HG03103 (cell line): ENCODE data around the gene GIMAP1.

Experiments
- ATAC-seq: cut with Tn5 transposase; IDR thresholded peaks from one replicate; pipeline ENCODE4 v1.9.1; 2021; ENCODE audit warnings: low read depth; ENCODE audit not compliant: unreplicated experiment

Gene GIMAP1

DNA sequence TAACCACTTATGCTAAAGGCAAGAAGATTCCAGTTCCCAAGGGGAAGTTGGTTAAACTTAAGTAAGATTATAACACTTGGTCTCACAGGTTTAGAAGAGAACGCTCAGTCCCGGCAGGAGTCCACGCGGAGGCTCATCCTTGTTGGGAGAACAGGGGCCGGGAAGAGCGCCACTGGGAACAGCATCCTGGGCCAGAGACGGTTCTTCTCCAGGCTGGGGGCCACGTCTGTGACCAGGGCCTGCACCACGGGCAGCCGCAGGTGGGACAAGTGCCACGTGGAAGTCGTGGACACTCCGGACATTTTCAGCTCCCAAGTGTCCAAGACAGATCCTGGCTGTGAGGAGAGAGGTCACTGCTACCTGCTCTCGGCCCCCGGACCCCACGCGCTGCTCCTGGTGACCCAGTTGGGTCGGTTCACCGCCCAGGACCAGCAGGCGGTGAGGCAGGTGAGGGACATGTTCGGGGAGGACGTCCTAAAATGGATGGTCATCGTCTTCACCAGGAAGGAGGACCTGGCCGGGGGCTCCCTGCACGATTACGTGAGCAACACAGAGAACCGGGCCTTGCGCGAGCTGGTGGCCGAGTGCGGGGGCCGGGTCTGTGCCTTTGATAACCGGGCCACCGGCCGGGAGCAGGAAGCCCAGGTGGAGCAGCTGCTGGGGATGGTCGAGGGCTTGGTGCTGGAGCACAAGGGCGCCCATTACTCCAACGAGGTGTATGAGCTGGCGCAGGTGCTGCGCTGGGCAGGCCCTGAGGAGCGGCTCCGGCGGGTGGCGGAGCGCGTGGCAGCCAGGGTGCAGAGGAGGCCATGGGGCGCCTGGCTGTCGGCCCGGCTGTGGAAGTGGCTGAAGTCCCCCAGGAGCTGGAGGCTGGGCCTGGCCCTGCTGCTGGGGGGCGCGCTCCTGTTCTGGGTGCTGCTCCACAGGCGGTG, 3.8 kb downstream of the GIMAP1 start:
- no peak for ATAC-seq

DNA sequence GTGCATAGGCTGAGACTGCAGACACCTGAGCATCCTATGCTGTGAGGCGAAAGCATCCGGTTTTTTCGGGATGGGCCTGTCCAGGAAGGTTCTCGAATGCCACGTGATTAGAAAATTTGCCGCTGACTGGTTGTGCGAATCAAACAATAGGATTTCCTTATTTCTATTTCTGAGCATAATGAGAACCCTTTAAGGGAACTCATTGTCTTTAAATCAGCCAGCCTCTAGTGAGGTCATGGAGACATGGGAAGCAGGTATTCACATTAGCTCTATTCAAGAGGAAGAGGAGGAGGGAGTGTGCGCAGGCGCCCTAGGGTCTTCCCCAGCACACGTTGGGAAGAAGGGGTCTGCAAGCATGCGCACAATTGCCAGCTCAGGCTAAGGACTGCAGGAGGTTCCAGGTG, 5.6 kb downstream of the GIMAP1 start:
- no peak for ATAC-seq

DNA sequence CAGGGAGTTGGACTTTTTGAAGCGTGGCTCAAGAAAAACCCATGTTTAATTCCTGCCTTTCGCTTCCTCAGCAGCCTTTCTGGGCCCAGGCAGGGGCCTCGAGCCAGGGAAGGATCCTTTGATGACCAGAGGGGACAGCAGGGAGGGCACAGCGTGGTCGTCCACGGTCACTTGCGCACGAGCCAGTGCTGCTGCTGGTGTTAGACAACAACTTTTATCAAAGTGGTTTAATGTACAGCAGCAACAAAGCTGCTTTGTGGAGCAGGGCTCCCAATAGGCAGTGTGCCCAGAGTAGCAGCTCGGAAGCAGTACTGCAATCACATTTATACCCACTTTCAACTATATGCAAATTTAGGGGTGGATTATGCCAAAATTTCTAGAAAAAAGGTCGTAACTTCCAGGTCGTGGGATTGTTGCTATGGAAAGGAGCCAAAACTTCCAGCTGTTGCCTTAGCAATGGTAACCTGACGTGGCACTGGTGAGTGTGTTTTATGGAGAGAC, 6.1 kb downstream of the GIMAP1 start:
- no peak for ATAC-seq

DNA sequence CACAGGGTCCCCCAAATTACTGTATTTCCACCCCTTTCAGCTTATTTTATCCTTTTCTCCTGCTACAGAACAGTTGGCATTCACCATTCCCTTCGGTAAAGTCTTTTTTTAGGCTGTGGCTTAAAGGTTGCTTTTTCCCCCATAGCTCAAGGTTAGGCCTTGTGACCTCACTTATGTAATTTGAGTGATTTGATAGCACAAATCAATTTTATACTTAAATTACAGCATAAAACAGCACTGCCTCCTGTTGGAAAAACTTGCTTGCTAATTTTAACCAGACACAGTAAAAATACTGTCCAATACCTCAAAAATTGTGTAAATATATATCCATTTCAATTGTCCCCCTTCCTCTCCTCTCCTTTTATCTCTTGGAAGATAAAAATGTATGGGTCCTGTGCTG, 7.1 kb downstream of the GIMAP1 start:
- no peak for ATAC-seq

DNA sequence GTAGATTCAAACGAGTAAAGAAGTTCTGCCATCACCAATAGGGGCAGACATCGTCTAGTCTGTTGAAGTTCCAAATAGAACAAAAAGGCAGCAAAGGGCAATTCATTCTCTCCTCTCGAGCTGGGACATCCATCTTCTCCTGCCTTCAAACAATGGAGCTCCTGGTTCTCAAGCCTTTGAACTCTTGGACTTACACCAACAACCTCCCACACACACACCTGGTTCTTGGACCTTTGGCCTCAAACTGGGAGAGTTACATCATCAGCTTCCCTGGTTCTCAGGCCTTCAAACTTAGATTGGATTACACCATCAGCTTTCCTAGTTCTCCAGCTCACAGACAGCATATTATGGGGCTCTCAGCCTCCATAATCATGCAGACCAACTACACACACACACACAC, 11.0 kb downstream of the GIMAP1 start:
- ATAC-seq, result no peak

DNA sequence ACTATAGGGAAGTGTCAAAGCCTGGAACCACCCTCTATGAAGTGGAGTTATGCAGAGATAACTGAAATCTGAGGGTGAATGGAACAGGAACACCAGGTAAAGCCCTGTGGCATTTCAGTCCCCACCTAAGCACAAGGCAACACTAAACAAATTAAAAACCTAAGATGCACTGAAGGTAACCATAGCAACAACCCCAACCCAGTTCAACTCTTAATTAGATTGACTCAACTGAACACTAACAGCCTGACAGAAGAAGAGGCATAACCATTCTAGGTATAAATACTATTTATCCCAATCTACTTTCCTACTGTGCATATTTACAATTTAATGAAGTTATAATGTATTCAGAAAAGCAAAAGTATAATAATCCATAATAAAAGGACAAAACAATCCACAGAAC, 11.6 kb downstream of the GIMAP1 start:
- ATAC-seq, result no peak

DNA sequence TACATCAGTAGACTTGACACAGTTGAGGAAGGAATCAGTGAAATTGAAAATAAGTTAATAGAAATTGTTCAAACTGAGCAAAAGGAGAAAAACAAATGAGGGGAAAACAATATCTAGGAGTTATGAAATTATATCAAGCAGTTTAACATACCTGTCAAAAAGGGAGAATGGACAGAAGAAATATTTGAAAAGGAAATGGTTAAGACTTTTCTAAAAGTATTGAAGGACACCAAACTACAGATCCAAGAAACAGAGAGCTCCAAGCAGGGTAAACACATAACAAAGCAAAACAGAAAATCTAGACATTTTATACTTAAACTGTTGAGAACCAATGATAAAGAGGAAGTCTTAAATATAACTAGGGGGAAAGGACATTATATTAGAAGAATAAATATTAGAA, 12.2 kb downstream of the GIMAP1 start:
- no peak for ATAC-seq

DNA sequence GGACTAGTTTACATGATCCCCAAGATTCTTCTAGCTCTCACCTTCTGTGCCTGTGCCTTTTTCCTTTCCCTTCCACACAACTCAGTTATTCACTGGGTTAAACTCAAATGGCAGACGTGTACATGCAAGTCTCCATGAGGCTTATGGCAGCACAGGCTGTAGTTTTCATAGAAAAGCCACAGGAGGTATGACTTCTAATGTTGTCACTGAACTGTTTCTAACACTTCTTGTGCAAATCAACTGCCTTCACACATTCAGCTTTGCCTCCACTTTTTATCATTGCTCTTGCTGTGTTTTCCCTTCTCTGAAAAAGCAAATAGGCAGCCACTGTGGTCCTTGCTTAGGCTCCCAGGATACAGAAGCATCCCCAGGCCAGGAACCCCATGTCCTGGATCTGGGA, 15.5 kb downstream of the GIMAP1 start:
- no peak for ATAC-seq

DNA sequence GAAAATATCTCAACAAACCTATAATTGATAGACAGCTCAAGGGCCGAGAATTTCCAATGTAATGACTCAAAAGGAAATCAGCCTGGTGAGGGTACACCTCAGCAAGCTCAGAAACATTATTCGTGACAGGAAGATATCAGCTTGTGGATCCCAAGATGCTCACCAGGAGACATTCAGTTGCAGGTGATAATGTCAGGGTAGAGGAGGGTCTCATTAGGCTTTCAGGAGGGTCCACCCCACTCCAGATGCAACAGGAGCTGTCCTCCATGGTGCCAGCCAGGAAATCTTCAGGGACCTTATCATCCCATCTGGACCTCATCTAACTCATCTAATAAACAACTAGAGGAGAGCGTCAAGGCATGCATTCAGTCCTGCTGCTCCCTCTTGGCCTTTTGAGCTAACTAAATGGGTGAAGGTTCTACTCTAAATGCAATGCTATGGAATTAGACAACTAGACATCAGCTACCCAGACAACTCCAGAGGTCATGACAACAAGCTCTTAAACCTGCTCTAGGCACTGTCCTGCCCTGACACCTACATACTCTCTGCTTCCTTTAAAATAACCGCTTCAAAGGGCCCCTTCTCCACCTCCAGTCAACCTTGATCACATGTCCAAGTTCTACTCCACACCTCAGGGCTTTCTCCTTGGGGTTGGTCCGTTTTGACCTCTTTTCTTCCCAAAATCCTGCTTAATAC, 16.5 kb downstream of the GIMAP1 start:
- ATAC-seq, result no peak

DNA sequence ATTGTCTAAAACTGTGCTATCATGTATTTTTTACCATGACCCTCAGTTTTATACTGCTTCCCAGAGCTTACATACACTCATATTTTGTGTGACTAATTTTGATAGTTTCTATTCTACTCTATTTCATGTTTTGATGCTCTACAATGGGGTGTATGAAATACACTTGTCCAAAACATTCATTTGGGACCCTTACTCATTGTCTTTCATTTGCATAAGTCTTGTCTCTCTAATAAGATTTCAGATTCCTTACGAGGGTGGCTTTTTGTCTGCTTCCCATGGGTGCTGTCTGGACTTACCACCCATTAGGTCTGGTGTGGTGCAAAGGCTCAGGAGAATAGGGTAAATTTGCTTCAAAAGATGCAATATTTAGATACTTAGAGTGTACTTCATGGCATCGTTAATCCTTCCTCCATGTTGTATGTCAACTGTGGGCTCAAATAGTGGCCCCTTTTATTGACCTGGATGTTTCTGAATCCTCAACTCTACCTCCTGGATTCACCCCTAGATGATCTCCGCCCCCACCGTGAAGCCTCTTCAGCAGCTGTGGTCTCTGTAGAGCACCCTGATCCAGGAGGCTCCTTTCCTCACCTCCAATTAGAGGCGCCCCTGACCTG, 17.2 kb downstream of the GIMAP1 start:
- ATAC-seq, result no peak

DNA sequence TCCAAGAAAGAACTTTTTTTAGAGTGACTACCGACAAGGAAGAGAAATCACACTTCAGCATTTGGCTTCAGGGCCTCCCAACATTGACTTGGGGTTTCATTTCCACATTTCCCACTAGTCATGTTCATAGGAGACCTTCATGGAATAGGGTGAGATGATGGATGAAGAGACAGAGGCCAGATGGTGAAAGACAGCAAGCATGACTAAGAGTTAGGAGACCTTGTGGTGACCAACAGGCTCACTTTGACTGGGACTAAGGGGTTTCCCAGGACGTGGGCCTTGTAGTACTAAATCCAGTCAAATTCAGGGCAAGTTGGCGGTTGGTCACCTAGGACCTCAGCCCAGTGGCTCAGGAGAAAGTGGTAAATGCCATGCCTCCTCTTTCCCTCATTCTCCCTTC, 17.8 kb downstream of the GIMAP1 start:
- ATAC-seq, result no peak

DNA sequence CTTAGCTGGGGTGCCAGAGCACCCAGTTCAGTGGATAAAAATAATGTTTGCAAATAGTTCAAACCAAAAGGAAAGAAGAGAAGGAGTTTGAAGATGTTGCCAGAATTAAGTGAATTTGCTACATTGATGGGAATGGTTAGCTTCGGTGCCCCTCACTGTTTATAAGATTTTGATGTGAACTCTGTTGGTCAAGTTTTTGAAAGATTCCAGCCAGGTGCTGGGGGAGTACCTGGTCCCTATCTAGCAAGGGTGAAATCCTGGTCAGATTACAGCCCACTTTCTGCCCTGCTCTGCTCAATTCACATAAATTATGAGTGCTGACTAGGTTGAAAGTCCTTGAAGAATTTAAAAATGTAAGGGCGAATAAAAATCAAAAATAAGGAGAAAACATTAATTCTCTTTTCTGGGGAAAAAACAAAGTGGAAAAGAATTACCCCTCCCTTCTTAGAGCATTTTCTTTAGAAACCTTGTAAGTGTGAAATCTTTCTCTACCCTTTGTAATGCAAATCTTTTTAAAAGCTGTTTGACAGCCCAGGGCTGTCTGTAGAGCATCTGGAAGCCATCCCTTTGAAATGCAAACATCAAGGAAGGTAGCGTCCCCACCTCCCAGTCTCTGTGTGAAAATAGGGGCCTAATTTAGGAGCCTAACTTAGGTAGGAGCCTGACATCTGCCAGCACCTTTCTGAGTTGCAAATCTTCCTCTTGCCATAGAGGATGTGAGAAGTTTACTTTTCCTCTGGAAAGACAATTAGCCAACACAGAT, 19.4 kb downstream of the GIMAP1 start:
- no peak for ATAC-seq

DNA sequence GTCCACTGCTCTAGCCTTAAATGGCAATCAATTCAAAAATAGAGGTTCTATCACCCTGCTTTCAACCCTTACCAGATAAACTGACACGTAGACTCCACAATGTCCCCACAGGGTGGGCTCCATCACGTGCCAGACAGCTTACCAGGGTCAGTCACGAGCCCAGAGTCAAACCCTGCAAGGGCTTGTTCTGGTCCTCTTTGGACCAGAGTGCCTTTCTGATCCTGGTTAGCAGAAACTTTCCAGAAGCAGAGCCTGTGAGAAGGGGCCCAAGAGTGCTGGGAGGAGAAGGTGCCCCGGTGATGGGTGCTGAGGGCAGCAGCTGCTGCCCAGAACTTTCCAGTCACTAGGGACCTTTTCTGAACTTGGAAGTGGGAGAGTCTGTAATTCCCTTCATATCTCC, 20.5 kb downstream of the GIMAP1 start:
- ATAC-seq, result peak; percentile 14

DNA sequence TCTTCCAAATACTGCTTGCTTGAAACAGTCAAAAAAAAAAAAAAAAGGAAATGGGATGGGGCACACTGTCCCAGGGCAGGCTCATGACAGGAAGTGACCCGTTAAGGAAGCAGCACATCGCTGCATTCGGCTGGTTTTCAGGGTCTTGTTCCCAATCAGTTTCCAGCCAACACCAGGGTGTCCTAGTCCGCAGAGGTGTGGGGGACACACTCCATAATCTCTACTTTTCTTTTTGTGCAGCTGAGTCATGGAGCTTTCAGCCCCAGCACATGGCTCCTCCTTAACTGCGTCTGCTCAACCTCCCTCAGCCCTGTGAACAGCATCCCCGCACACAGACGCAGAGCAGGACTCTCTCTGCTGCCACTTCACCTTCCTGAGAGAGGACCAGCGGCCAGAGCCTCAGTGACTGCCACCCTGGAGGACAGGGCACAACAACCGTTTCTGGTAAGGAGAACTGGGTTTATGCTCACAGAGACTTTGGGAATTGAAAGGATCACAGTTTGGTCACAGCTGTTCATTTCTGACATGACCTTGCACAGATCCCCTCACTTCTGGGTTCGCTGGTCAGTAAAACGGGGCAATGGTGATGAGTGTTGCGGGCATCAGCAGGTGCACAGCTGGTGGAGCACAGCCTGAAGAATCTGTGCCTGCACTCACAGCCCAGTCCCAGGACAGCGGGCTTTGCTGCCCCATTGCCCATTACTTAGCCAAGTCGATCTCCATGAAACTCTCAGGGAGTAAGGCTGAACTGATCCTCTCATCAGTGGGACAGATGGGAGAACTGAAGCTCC, 21.0 kb downstream of the GIMAP1 start, which contains the start of gene GIMAP5:
Gene GIMAP5 (plus strand): TSS at position 154 of the 791 bp plus-strand sequence. CDS start 3,467 bp downstream, outside the sequence.
- peak; percentile 62 for ATAC-seq

DNA sequence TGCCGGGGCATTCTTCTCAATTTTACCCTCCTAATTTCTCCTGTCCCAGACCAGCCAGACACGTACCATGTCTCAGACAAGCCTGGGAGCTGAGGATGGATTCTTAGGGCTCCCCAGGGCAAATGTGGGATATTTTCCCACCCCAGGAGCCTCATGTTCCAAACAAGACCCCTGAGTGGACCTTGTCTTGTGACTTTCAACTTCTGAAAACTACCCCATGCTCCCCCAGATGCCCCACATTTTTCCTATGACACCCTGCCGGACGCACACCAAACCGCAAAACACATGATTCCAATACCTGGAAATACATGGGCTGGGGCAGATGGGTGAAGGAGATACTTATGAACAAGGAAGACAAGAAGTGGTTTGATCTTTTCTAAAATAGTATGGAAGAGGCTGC, 21.7 kb downstream of the GIMAP1 start:
- ATAC-seq, result no peak

DNA sequence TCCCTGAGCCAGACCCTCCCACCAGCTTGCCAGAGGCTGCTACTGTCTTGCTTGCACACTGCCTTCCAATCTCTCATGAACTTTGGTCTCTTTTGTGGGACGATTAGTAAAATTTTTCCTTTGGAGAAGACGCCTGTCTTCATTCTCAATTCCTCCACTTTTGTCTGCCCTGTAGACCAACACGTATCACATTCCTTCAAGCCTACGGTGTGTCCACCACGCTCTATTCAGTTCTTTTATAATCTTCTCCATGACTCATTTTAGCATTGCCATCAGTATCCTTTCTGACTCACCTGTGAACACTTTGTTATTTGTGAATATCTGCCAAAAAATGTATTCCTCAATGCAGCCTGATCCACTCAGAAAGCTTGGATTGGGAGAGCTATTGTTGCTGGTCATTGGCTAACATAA, 22.2 kb downstream of the GIMAP1 start:
- no peak for ATAC-seq

DNA sequence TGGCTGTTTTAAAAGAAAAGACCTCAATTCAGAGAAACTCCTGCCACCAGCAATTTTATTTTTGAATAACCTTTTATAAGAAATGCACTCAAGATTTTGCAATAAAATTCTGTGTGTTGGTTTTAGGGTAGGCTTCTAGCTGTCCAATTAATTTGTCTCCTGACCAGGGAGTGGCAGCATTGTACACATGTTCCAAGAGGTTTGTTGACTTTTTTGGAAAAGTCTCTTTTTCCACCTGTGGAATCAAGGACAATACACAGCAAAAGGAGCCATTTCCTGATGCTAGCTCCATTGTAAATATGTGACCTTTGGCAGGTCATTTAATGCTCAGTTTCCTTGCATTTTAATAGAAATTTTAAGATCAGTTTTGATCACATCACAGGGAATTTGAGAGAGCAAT, 22.6 kb downstream of the GIMAP1 start:
- no peak for ATAC-seq

DNA sequence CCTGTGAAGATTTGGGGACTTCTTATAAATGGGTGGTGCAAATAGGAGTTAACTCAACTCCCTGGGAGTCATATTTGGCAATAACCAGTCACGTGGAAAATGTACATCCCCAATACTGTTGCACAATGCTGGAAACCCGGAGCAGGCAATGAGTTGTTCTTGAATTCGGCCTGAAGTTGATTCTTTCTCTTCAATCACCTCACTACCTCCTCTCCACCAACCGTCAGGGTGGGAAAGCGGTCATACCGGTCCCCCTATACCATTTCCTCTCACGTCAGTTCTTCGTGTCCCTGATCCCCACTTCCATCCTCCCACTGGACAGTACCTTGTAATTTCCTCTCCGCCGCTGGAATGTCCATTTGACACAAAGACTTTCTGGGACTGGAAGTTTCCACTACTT, 23.6 kb downstream of the GIMAP1 start:
- no peak for ATAC-seq

DNA sequence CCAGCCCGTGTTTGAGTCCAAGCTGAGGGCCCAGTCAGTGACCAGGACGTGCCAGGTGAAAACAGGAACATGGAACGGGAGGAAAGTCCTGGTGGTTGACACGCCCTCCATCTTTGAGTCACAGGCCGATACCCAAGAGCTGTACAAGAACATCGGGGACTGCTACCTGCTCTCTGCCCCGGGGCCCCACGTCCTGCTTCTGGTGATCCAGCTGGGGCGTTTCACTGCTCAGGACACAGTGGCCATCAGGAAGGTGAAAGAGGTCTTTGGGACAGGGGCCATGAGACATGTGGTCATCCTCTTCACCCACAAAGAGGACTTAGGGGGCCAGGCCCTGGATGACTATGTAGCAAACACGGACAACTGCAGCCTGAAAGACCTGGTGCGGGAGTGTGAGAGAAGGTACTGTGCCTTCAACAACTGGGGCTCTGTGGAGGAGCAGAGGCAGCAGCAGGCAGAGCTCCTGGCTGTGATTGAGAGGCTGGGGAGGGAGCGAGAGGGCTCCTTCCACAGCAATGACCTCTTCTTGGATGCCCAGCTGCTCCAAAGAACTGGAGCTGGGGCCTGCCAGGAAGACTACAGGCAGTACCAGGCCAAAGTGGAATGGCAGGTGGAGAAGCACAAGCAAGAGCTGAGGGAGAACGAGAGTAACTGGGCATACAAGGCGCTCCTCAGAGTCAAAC, 26.0 kb downstream of the GIMAP1 start:
- ATAC-seq, result no peak
